Tibial nerve (tissue), 4 donors: ENCODE data around the gene FMN2. TPM values are rescaled to one million over a fixed set of nuclear protein-coding genes. Genes with fewer than 3 reads are reported as not detected.

ENCODE experiments used
- DNase-seq, 2 donors: peaks; one replicate each; pipeline ENCODE4 v3.0.0-alpha.2; 2019; ENCODE audit warnings: low spot score in 2 of 2
- H3K27ac ChIP-seq, 4 donors: fragments of 200-600 bp; sonication (generic) in 3 of 4; one replicate each; pipeline ENCODE4 v1.5.1; 2017 to 2019; ENCODE audit warnings: mild to moderate bottlenecking in 1 of 4
- H3K27me3 ChIP-seq, 2 donors: fragments of 200-600 bp; sonication (generic) in 1 of 2; one replicate each; pipeline versions ENCODE4 v1.5.1 to v1.6.0; 2017 to 2019
- H3K36me3 ChIP-seq, 3 donors: fragments of 200-600 bp; sonication (generic); one replicate each; pipeline ENCODE4 v1.5.1; 2018 to 2019
- H3K4me1 ChIP-seq, 4 donors: fragments of 200-600 bp; sonication (generic) in 3 of 4; one replicate each; pipeline ENCODE4 v1.5.1; 2017 to 2019
- H3K4me3 ChIP-seq, 4 donors: fragments of 200-600 bp; sonication (generic) in 3 of 4; one replicate each; pipeline ENCODE4 v1.5.1; 2017 to 2019; ENCODE audit warnings: mild to moderate bottlenecking in 1 of 4, moderate library complexity in 1 of 4
- H3K9me3 ChIP-seq, 4 donors: fragments of 200-600 bp; sonication (generic) in 3 of 4; one replicate each; pipeline ENCODE4 v1.5.1; 2017 to 2019
- CTCF ChIP-seq, 5 experiments: fragments of 200-600 bp in 3 of 5; fragments of 450-650 bp in 2 of 5; sonication (generic) in 3 of 5; IDR thresholded peaks; one replicate each; pipeline ENCODE4 v1.5.1; 2016 to 2019; ENCODE audit warnings: antibody characterized with exemption in 5 of 5, mild to moderate bottlenecking in 3 of 5, moderate library complexity in 2 of 5
- EP300 ChIP-seq, 2 donors: sonication (generic); formaldehyde crosslinking; IDR thresholded peaks; one replicate each; pipeline ENCODE4 v1.6.1; 2017; ENCODE audit warnings: antibody characterized with exemption in 2 of 2, mild to moderate bottlenecking in 1 of 2
- POLR2A ChIP-seq, 2 donors: fragments of 450-650 bp; IDR thresholded peaks; one replicate each; pipeline ENCODE4 v1.6.1; 2017; ENCODE audit warnings: antibody characterized with exemption in 2 of 2, mild to moderate bottlenecking in 2 of 2, moderate library complexity in 2 of 2
- WGBS, 2 donors: methylation state at CpG; one replicate each; pipeline ENCODE4 v1.1.5; 2018; 5-methylcytosine and 5-hydroxymethylcytosine counted together
- total RNA-seq, 4 donors: library from RNA; depleted of rRNA; stranded (reverse); fragments of >200 nt; gene quantifications; one replicate each; pipeline ENCODE4 v1.1.0, GENCODE V29; 2016

Gene FMN2
- total RNA-seq, 4 donors from 2014 or later, result 16.7 to 24.9 (median 24.4) TPM

GRCh38 chr1:240417317-240417716, 325.6 kb downstream of the FMN2 start:
- H3K27ac ChIP-seq, result no peak overlapping the region
- DNase-seq, result no peak
- no peak overlapping the region for H3K4me3 ChIP-seq
- WGBS, 2 donors, result 46 to 63% methylated on average over 2 of the region's 2 CpGs
- no peak for TF ChIP-seq CTCF (IDR thresholded peaks at IDR 0.05)
- TF ChIP-seq POLR2A (IDR thresholded peaks at IDR 0.05), result no peak
- TF ChIP-seq EP300 (IDR thresholded peaks at IDR 0.05), result no peak
- no peaks in the 10 kb centered on the region for H3K4me1 ChIP-seq
- H3K36me3 ChIP-seq, result no peaks in the 10 kb centered on the region
- H3K27me3 ChIP-seq, result no peaks in the 10 kb centered on the region
- H3K9me3 ChIP-seq, result no peaks in the 10 kb centered on the region

GRCh38 chr1:240420766-240421165, 329.1 kb downstream of the FMN2 start:
- Histone ChIP-seq H3K27me3 (no peaks in the 10 kb centered on the region), H3K4me1 (no peaks in the 10 kb centered on the region), H3K36me3 (no peaks in the 10 kb centered on the region), H3K27ac (no peak overlapping the region), H3K9me3 (no peaks in the 10 kb centered on the region), H3K4me3 (no peak overlapping the region)
- no peak for DNase-seq
- WGBS, 2 donors, result 83 to 85% methylated on average over 5 of the region's 5 CpGs
- TF ChIP-seq POLR2A (IDR thresholded peaks at IDR 0.05) (no peak), EP300 (IDR thresholded peaks at IDR 0.05) (no peak), CTCF (IDR thresholded peaks at IDR 0.05) (no peak)

GRCh38 chr1:240423246-240423924, 331.7 kb downstream of the FMN2 start:
- DNase-seq, result no peak
- Histone ChIP-seq H3K36me3 (no peaks in the 10 kb centered on the region), H3K4me1 (no peaks in the 10 kb centered on the region), H3K4me3 (no peak overlapping the region), H3K27ac (no peak overlapping the region), H3K9me3 (no peaks in the 10 kb centered on the region), H3K27me3 (no peaks in the 10 kb centered on the region)
- 48 to 49% methylated on average over 6 of the region's 6 CpGs for WGBS, 2 donors
- TF ChIP-seq EP300 (IDR thresholded peaks at IDR 0.05) (no peak), POLR2A (IDR thresholded peaks at IDR 0.05) (no peak), CTCF (IDR thresholded peaks at IDR 0.05) (no peak)

- WGBS, 2 donors, result 75 to 77% methylated on average over 7 of the region's 7 CpGs
- TF ChIP-seq EP300 (IDR thresholded peaks at IDR 0.05) (no peak), POLR2A (IDR thresholded peaks at IDR 0.05) (no peak), CTCF (IDR thresholded peaks at IDR 0.05) (no peak)
- no peak overlapping the region for H3K4me3 ChIP-seq
- H3K9me3 ChIP-seq, result no peaks in the 10 kb centered on the region
- H3K27ac ChIP-seq, result no peak overlapping the region
- H3K27me3 ChIP-seq, result no peaks in the 10 kb centered on the region
- H3K36me3 ChIP-seq, result no peaks in the 10 kb centered on the region
- H3K4me1 ChIP-seq, result no peaks in the 10 kb centered on the region
- DNase-seq, result no peak
Observed at GRCh38 chr1:240424740-240425464, 333.2 kb downstream of the FMN2 start.

GRCh38 chr1:240426051-240426450, 334.4 kb downstream of the FMN2 start:
- DNase-seq, result no peak
- WGBS, 2 donors, result 48 to 59% methylated on average over 2 of the region's 2 CpGs
- Histone ChIP-seq H3K36me3 (no peaks in the 10 kb centered on the region), H3K27me3 (no peaks in the 10 kb centered on the region), H3K4me1 (no peaks in the 10 kb centered on the region), H3K4me3 (no peak overlapping the region), H3K27ac (no peak overlapping the region), H3K9me3 (no peaks in the 10 kb centered on the region)
- no peak for TF ChIP-seq CTCF (IDR thresholded peaks at IDR 0.05)
- no peak for TF ChIP-seq POLR2A (IDR thresholded peaks at IDR 0.05)
- no peak for TF ChIP-seq EP300 (IDR thresholded peaks at IDR 0.05)
